ENCODE measurements around the gene NCK1.
A peak's percentile ranks its signal among the peaks of the same experiment; 100 is the strongest.

NCK1 gene

GRCh38 chr3:136914739-136915138, 52.7 kb downstream of the NCK1 start:
- H3K18ac ChIP-seq (ENCODE audit: low read length) = no peak overlapping the region
- no peak overlapping the region for H3K23ac ChIP-seq (ENCODE audit: low read length)
- peaks cover 7% of the 10 kb centered on the region for H3K79me1 ChIP-seq (ENCODE audit: low read length)
- DNase-seq = no peak
- no peaks in the 10 kb centered on the region for H3K4me1 ChIP-seq (ENCODE audit: control insufficient read depth, low read depth, low read length)
- H3K4ac ChIP-seq (ENCODE audit: low read depth, low read length) = no peak overlapping the region
- H3K79me2 ChIP-seq (ENCODE audit: control insufficient read depth, insufficient read depth, low read length) = peaks cover 23% of the 10 kb centered on the region
- H2AK5ac ChIP-seq (ENCODE audit: low read length) = no peak overlapping the region
- no peak overlapping the region for H3K56ac ChIP-seq (ENCODE audit: low read length)
- H3K4me3 ChIP-seq (ENCODE audit: low read length) = no peak overlapping the region
- H2BK5ac ChIP-seq (ENCODE audit: low read length) = no peak overlapping the region
- H3K9ac ChIP-seq (ENCODE audit: low read length) = no peak overlapping the region
- no CpG with 5 or more reads among the region's 3 CpGs for WGBS (ENCODE audit: extremely low coverage, insufficient coverage, low lambda C conversion rate)
- no peak overlapping the region for H4K5ac ChIP-seq (ENCODE audit: low read length)
- H2BK15ac ChIP-seq (replicated peaks; ENCODE audit: low read depth) = no peak overlapping the region
- H3K27me3 ChIP-seq (ENCODE audit: insufficient read depth, low read length, poor library complexity) = no peaks in the 10 kb centered on the region
- no peaks in the 10 kb centered on the region for H3K36me3 ChIP-seq (ENCODE audit: control insufficient read depth, insufficient read depth, low read length)
- H2BK120ac ChIP-seq (ENCODE audit: low read depth, low read length) = no peak overlapping the region
- no peak overlapping the region for H4K8ac ChIP-seq (ENCODE audit: low read depth, low read length)
- H3K4me2 ChIP-seq (ENCODE audit: low read length) = no peak overlapping the region
- H3K27ac ChIP-seq (ENCODE audit: low read depth, low read length) = no peak overlapping the region

- H3K4me2 ChIP-seq (ENCODE audit: low read length) = no peak overlapping the region
- no peak overlapping the region for H4K8ac ChIP-seq (ENCODE audit: low read depth, low read length)
- H4K5ac ChIP-seq (ENCODE audit: low read length) = no peak overlapping the region
- no peaks in the 10 kb centered on the region for H3K4me1 ChIP-seq (ENCODE audit: control insufficient read depth, low read depth, low read length)
- H2BK120ac ChIP-seq (ENCODE audit: low read depth, low read length) = no peak overlapping the region
- no peak overlapping the region for H3K4ac ChIP-seq (ENCODE audit: low read depth, low read length)
- H2AK5ac ChIP-seq (ENCODE audit: low read length) = no peak overlapping the region
- no peaks in the 10 kb centered on the region for H3K27me3 ChIP-seq (ENCODE audit: insufficient read depth, low read length, poor library complexity)
- H3K4me3 ChIP-seq (ENCODE audit: low read length) = no peak overlapping the region
- no peak overlapping the region for H2BK15ac ChIP-seq (replicated peaks; ENCODE audit: low read depth)
- H3K9ac ChIP-seq (ENCODE audit: low read length) = no peak overlapping the region
- no peak for DNase-seq
- no peak overlapping the region for H3K18ac ChIP-seq (ENCODE audit: low read length)
- no peak overlapping the region for H3K23ac ChIP-seq (ENCODE audit: low read length)
- no CpG with 5 or more reads among the region's 1 CpG for WGBS (ENCODE audit: extremely low coverage, insufficient coverage, low lambda C conversion rate)
- peaks cover 22% of the 10 kb centered on the region for H3K79me2 ChIP-seq (ENCODE audit: control insufficient read depth, insufficient read depth, low read length)
- peaks cover 7% of the 10 kb centered on the region for H3K79me1 ChIP-seq (ENCODE audit: low read length)
- H3K36me3 ChIP-seq (ENCODE audit: control insufficient read depth, insufficient read depth, low read length) = no peaks in the 10 kb centered on the region
- H2BK5ac ChIP-seq (ENCODE audit: low read length) = no peak overlapping the region
- H3K27ac ChIP-seq (ENCODE audit: low read depth, low read length) = no peak overlapping the region
- H3K56ac ChIP-seq (ENCODE audit: low read length) = no peak overlapping the region
Observed at GRCh38 chr3:136916223-136916622, 54.2 kb downstream of the NCK1 start.

GRCh38 chr3:136919799-136920580, 58.0 kb downstream of the NCK1 start:
- Histone ChIP-seq H4K5ac (ENCODE audit: low read length) (no peak overlapping the region), H2AK5ac (ENCODE audit: low read length) (no peak overlapping the region), H3K4me3 (ENCODE audit: low read length) (no peak overlapping the region), H3K27me3 (ENCODE audit: insufficient read depth, low read length, poor library complexity) (no peaks in the 10 kb centered on the region), H3K79me2 (ENCODE audit: control insufficient read depth, insufficient read depth, low read length) (peaks cover 11% of the 10 kb centered on the region), H3K56ac (ENCODE audit: low read length) (no peak overlapping the region), H2BK15ac (replicated peaks; ENCODE audit: low read depth) (no peak overlapping the region), H2BK120ac (ENCODE audit: low read depth, low read length) (no peak overlapping the region), H2BK5ac (ENCODE audit: low read length) (no peak overlapping the region), H3K36me3 (ENCODE audit: control insufficient read depth, insufficient read depth, low read length) (no peaks in the 10 kb centered on the region), H3K4ac (ENCODE audit: low read depth, low read length) (no peak overlapping the region), H3K9ac (ENCODE audit: low read length) (no peak overlapping the region), H3K23ac (ENCODE audit: low read length) (no peak overlapping the region), H3K18ac (ENCODE audit: low read length) (no peak overlapping the region), H3K4me1 (ENCODE audit: control insufficient read depth, low read depth, low read length) (no peaks in the 10 kb centered on the region), H3K4me2 (ENCODE audit: low read length) (no peak overlapping the region), H3K79me1 (ENCODE audit: low read length) (peaks cover 7% of the 10 kb centered on the region), H3K27ac (ENCODE audit: low read depth, low read length) (no peak overlapping the region), H4K8ac (ENCODE audit: low read depth, low read length) (no peak overlapping the region)
- no CpG with 5 or more reads among the region's 1 CpG for WGBS (ENCODE audit: extremely low coverage, insufficient coverage, low lambda C conversion rate)
- peak; percentile 24 for DNase-seq

- WGBS (ENCODE audit: extremely low coverage, insufficient coverage, low lambda C conversion rate) = no CpG with 5 or more reads among the region's 4 CpGs
Observed at GRCh38 chr3:136920904-136921611, 59.0 kb downstream of the NCK1 start.

GRCh38 chr3:136925425-136926190, 63.6 kb downstream of the NCK1 start:
- no peak overlapping the region for H4K5ac ChIP-seq (ENCODE audit: low read length)
- no peak overlapping the region for H3K56ac ChIP-seq (ENCODE audit: low read length)
- H3K27me3 ChIP-seq (ENCODE audit: insufficient read depth, low read length, poor library complexity) = no peaks in the 10 kb centered on the region
- no peak overlapping the region for H2AK5ac ChIP-seq (ENCODE audit: low read length)
- no peak overlapping the region for H2BK5ac ChIP-seq (ENCODE audit: low read length)
- no peak for DNase-seq
- H3K4ac ChIP-seq (ENCODE audit: low read depth, low read length) = no peak overlapping the region
- no peak overlapping the region for H3K27ac ChIP-seq (ENCODE audit: low read depth, low read length)
- H3K4me3 ChIP-seq (ENCODE audit: low read length) = no peak overlapping the region
- H3K4me2 ChIP-seq (ENCODE audit: low read length) = no peak overlapping the region
- H2BK120ac ChIP-seq (ENCODE audit: low read depth, low read length) = no peak overlapping the region
- no peak overlapping the region for H2BK15ac ChIP-seq (replicated peaks; ENCODE audit: low read depth)
- H3K79me1 ChIP-seq (ENCODE audit: low read length) = peaks cover 5% of the 10 kb centered on the region
- no peaks in the 10 kb centered on the region for H3K36me3 ChIP-seq (ENCODE audit: control insufficient read depth, insufficient read depth, low read length)
- H3K4me1 ChIP-seq (ENCODE audit: control insufficient read depth, low read depth, low read length) = no peaks in the 10 kb centered on the region
- no peak overlapping the region for H3K18ac ChIP-seq (ENCODE audit: low read length)
- no peak overlapping the region for H3K9ac ChIP-seq (ENCODE audit: low read length)
- no peak overlapping the region for H4K8ac ChIP-seq (ENCODE audit: low read depth, low read length)
- WGBS (ENCODE audit: extremely low coverage, insufficient coverage, low lambda C conversion rate) = no CpG with 5 or more reads among the region's 7 CpGs
- no peak overlapping the region for H3K23ac ChIP-seq (ENCODE audit: low read length)
- peaks cover 2% of the 10 kb centered on the region for H3K79me2 ChIP-seq (ENCODE audit: control insufficient read depth, insufficient read depth, low read length)

More at GRCh38 chr3:136920904-136921611, 59.0 kb downstream of the NCK1 start:
- H3K36me3 ChIP-seq (ENCODE audit: control insufficient read depth, insufficient read depth, low read length) = no peaks in the 10 kb centered on the region
- H3K27me3 ChIP-seq (ENCODE audit: insufficient read depth, low read length, poor library complexity) = no peaks in the 10 kb centered on the region
- peaks cover 5% of the 10 kb centered on the region for H3K79me1 ChIP-seq (ENCODE audit: low read length)
- no peaks in the 10 kb centered on the region for H3K4me1 ChIP-seq (ENCODE audit: control insufficient read depth, low read depth, low read length)
- H2BK5ac ChIP-seq (ENCODE audit: low read length) = no peak overlapping the region
- no peak overlapping the region for H3K56ac ChIP-seq (ENCODE audit: low read length)
- H2BK15ac ChIP-seq (replicated peaks; ENCODE audit: low read depth) = no peak overlapping the region
- no peak overlapping the region for H3K18ac ChIP-seq (ENCODE audit: low read length)
- H2BK120ac ChIP-seq (ENCODE audit: low read depth, low read length) = no peak overlapping the region
- no peak overlapping the region for H4K5ac ChIP-seq (ENCODE audit: low read length)
- H3K79me2 ChIP-seq (ENCODE audit: control insufficient read depth, insufficient read depth, low read length) = peaks cover 6% of the 10 kb centered on the region
- no peak overlapping the region for H3K4me2 ChIP-seq (ENCODE audit: low read length)
- H3K27ac ChIP-seq (ENCODE audit: low read depth, low read length) = no peak overlapping the region
- H3K23ac ChIP-seq (ENCODE audit: low read length) = no peak overlapping the region
- no peak overlapping the region for H3K4ac ChIP-seq (ENCODE audit: low read depth, low read length)
- no peak for DNase-seq
- H3K4me3 ChIP-seq (ENCODE audit: low read length) = no peak overlapping the region
- no peak overlapping the region for H2AK5ac ChIP-seq (ENCODE audit: low read length)
- no peak overlapping the region for H3K9ac ChIP-seq (ENCODE audit: low read length)
- H4K8ac ChIP-seq (ENCODE audit: low read depth, low read length) = no peak overlapping the region
